HEK293 (cell line): ENCODE data around the gene RO60.

ENCODE experiments used
- CTCF ChIA-PET: fragments of 350-600 bp; formaldehyde crosslinking; extraction: SDS; loops from one replicate; lab custom pipeline; 2021; ENCODE audit warnings: antibody characterized with exemption; lab: Yijun Ruan, JAX
- POLR2A ChIA-PET: fragments of 300-600 bp; formaldehyde crosslinking; extraction: SDS; loops from one replicate; lab custom pipeline; 2020; ENCODE audit warnings: antibody characterized with exemption, inconsistent platforms; lab: Yijun Ruan, JAX
- H3K27ac ChIP-seq: fragments of 200-500 bp; sonication (Bioruptor generic); 2 replicates; pipeline ENCODE4 v1.5.1; 2014; ENCODE audit warnings: low read depth, low read length, control low read depth, inconsistent platforms; ENCODE audit errors: extremely low read depth
- H3K36me3 ChIP-seq, 2 experiments: fragments of 200-500 bp in 1 of 2; sonication (Bioruptor generic) in 1 of 2; 1 replicate in 1 of 2; 2 replicates in 1 of 2; pipeline ENCODE4 v1.5.1; 2014 to 2017; ENCODE audit warnings: inconsistent platforms in 2 of 2, low read length in 2 of 2; ENCODE audit not compliant: control insufficient read depth in 2 of 2, insufficient read depth in 1 of 2
- H3K4me1 ChIP-seq: fragments of 200-500 bp; sonication (Bioruptor generic); 2 replicates; pipeline ENCODE4 v1.5.1; 2014; ENCODE audit warnings: mild to moderate bottlenecking, low read length, inconsistent platforms; ENCODE audit not compliant: control insufficient read depth, insufficient read depth
- H3K4me3 ChIP-seq: 2 replicates; pipeline ENCODE4 v1.5.1; 2011; ENCODE audit warnings: low read depth, mild to moderate bottlenecking, control low read depth, low read length, moderate library complexity
- H3K9me3 ChIP-seq: fragments of 200-500 bp; sonication (Bioruptor generic); 2 replicates; pipeline ENCODE4 v1.5.1; 2014; ENCODE audit warnings: low read depth, low read length, inconsistent platforms; ENCODE audit not compliant: control insufficient read depth, insufficient read depth
- BCL11B ChIP-seq: fragments of 450-650 bp; formaldehyde crosslinking; IDR thresholded peaks from 2 replicates; pipeline ENCODE4 v1.5.1; 2016; ENCODE audit warnings: low read depth, missing biosample characterization, missing genetic modification characterization
- SCRT1 ChIP-seq: fragments of 450-650 bp; formaldehyde crosslinking; IDR thresholded peaks from 2 replicates; pipeline ENCODE4 v1.5.1; 2016; ENCODE audit warnings: missing biosample characterization, missing genetic modification characterization, borderline replicate concordance
- SCRT2 ChIP-seq: fragments of 450-650 bp; formaldehyde crosslinking; IDR thresholded peaks from 2 replicates; pipeline ENCODE4 v1.5.1; 2016; ENCODE audit warnings: missing biosample characterization, missing genetic modification characterization
- TRIM28 ChIP-seq: IDR thresholded peaks from 2 replicates; pipeline ENCODE4 v1.6.1; 2011; ENCODE audit warnings: low read length, control low read depth, borderline replicate concordance
- ZBTB20 ChIP-seq: fragments of 450-650 bp; formaldehyde crosslinking; IDR thresholded peaks from 2 replicates; pipeline ENCODE4 v1.5.1; 2016; ENCODE audit warnings: missing biosample characterization, missing genetic modification characterization
- ZFP37 ChIP-seq: fragments of 450-650 bp; formaldehyde crosslinking; IDR thresholded peaks from 2 replicates; pipeline ENCODE4 v1.5.1; 2016; ENCODE audit warnings: missing biosample characterization, missing genetic modification characterization
- ZFP69B ChIP-seq: fragments of 450-650 bp; formaldehyde crosslinking; IDR thresholded peaks from 2 replicates; pipeline ENCODE4 v1.5.1; 2016; ENCODE audit warnings: missing biosample characterization, missing genetic modification characterization
- ZNF133 ChIP-seq: fragments of 450-650 bp; formaldehyde crosslinking; IDR thresholded peaks from 2 replicates; pipeline ENCODE4 v1.5.1; 2016; ENCODE audit warnings: missing biosample characterization, missing genetic modification characterization
- ZNF157 ChIP-seq: fragments of 450-650 bp; formaldehyde crosslinking; IDR thresholded peaks from 2 replicates; pipeline ENCODE4 v1.5.1; 2016; ENCODE audit warnings: missing biosample characterization, missing genetic modification characterization
- ZNF433 ChIP-seq: fragments of 450-650 bp; formaldehyde crosslinking; IDR thresholded peaks from 2 replicates; pipeline ENCODE4 v1.5.1; 2016; ENCODE audit warnings: missing biosample characterization, missing genetic modification characterization, low read depth
- ZNF510 ChIP-seq: fragments of 450-650 bp; formaldehyde crosslinking; IDR thresholded peaks from 2 replicates; pipeline ENCODE4 v1.5.1; 2018; ENCODE audit warnings: mild to moderate bottlenecking, missing genetic modification characterization, missing biosample characterization; ENCODE audit not compliant: insufficient replicate concordance
- ZNF529 ChIP-seq: fragments of 450-650 bp; formaldehyde crosslinking; IDR thresholded peaks from 2 replicates; pipeline ENCODE4 v1.5.1; 2017; ENCODE audit warnings: missing genetic modification characterization, missing biosample characterization; ENCODE audit not compliant: insufficient replicate concordance
- ZNF624 ChIP-seq: fragments of 450-650 bp; formaldehyde crosslinking; IDR thresholded peaks from 2 replicates; pipeline ENCODE4 v1.5.1; 2017; ENCODE audit warnings: missing biosample characterization, missing genetic modification characterization
- ZNF777 ChIP-seq: fragments of 450-650 bp; formaldehyde crosslinking; IDR thresholded peaks from 2 replicates; pipeline ENCODE4 v1.5.1; 2017; ENCODE audit warnings: missing biosample characterization, missing genetic modification characterization, borderline replicate concordance
- TF ChIP-seq, protein P1 (sequence below): fragments of 450-650 bp; formaldehyde crosslinking; IDR thresholded peaks from 2 replicates; pipeline ENCODE4 v1.5.1; 2017; ENCODE audit warnings: missing biosample characterization, missing genetic modification characterization
- TF ChIP-seq, protein P2 (sequence below): fragments of 450-650 bp; formaldehyde crosslinking; IDR thresholded peaks from 2 replicates; pipeline ENCODE4 v1.5.1; 2016; ENCODE audit warnings: missing biosample characterization, missing genetic modification characterization
- TF ChIP-seq, protein P3 (sequence below): fragments of 450-650 bp; formaldehyde crosslinking; IDR thresholded peaks from 2 replicates; pipeline ENCODE4 v1.5.1; 2016; ENCODE audit warnings: missing biosample characterization, missing genetic modification characterization, borderline replicate concordance
- TF ChIP-seq, protein P4 (sequence below): fragments of 450-650 bp; formaldehyde crosslinking; conservative IDR thresholded peaks from 2 replicates; pipeline ENCODE4 v1.5.1; 2016; ENCODE audit warnings: low read depth, missing biosample characterization, missing genetic modification characterization
- TF ChIP-seq, protein P5 (sequence below): fragments of 450-650 bp; formaldehyde crosslinking; IDR thresholded peaks from 2 replicates; pipeline ENCODE4 v1.5.1; 2017; ENCODE audit warnings: missing biosample characterization, missing genetic modification characterization

Gene RO60

DNA sequence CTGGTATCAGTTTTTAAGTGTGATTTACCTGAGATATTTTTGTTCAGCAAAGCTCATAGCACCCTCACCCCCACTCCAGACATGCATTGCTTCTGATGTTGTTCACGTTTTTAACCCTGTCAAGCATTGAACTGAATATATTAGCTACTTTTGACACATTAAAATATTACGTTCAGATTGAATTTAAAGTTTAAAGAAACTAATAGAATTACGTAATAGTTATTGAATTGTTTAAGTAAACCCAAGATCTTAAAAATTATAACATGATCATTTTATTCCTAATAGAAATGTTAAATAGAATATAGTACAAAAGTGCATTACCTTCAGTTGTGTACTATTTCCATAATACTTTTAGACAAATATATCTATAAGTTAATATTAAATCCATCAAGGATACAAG, 26.9 kb downstream of the RO60 start (continued):
- no peak for TF ChIP-seq ZNF529 (tag by site-specific recombination)

DNA sequence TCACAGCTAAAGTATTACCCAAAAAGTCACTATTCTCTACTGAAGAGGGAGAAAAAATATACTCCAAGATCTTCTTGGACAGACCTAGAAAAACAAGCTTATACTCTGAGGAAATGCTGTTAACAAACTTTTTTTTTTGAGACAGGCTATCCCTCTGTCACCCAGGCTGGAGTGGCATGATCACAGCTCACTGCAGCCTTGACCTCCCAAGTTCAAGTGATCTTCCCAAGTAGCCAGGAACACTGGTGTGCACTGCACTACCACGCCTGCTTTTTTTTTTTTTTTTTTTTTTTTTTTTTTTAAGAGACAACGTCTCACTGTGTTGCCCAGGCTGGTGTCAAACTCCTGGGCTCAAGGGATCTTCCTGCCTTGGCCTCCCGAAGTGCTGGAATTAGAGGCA, 28.5 kb downstream of the RO60 start:
- peaks cover 14 to 32% of the 10 kb centered on the region in 2 experiments for H3K36me3 ChIP-seq
- H3K4me3 ChIP-seq: no peak overlapping the region
- no peaks in the 10 kb centered on the region for H3K4me1 ChIP-seq
- ChIA-PET POLR2A (interaction anchor here (0.6 kb wide), 1 partner anchor 30 kb away, joined by 4 read pairs; no protein-coding TSS in a partner anchor), CTCF (interaction anchor here (0.7 kb wide), 1 partner anchor 17 kb away, joined by 3 read pairs; no protein-coding TSS in a partner anchor)
- TF ChIP-seq, protein P1, sequence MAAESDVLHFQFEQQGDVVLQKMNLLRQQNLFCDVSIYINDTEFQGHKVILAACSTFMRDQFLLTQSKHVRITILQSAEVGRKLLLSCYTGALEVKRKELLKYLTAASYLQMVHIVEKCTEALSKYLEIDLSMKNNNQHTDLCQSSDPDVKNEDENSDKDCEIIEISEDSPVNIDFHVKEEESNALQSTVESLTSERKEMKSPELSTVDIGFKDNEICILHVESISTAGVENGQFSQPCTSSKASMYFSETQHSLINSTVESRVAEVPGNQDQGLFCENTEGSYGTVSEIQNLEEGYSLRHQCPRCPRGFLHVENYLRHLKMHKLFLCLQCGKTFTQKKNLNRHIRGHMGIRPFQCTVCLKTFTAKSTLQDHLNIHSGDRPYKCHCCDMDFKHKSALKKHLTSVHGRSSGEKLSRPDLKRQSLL (tag by site-specific recombination): no peak
- TF ChIP-seq ZNF133 (tag by site-specific recombination) (no peak), ZNF433 (tag by site-specific recombination) (no peak), ZNF777 (no peak), TRIM28 (no peak), ZFP37 (tag by site-specific recombination) (no peak), ZNF510 (no peak)
- TF ChIP-seq, protein P2, sequence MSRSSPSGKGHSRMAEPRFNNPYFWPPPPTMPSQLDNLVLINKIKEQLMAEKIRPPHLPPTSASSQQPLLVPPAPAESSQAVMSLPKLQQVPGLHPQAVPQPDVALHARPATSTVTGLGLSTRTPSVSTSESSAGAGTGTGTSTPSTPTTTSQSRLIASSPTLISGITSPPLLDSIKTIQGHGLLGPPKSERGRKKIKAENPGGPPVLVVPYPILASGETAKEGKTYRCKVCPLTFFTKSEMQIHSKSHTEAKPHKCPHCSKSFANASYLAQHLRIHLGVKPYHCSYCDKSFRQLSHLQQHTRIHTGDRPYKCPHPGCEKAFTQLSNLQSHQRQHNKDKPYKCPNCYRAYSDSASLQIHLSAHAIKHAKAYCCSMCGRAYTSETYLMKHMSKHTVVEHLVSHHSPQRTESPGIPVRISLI (tag by site-specific recombination): peak; percentile 89
- TF ChIP-seq, all 188 proteins: peak for 1
- no peaks in the 10 kb centered on the region for H3K9me3 ChIP-seq
- no peak overlapping the region for H3K27ac ChIP-seq

DNA sequence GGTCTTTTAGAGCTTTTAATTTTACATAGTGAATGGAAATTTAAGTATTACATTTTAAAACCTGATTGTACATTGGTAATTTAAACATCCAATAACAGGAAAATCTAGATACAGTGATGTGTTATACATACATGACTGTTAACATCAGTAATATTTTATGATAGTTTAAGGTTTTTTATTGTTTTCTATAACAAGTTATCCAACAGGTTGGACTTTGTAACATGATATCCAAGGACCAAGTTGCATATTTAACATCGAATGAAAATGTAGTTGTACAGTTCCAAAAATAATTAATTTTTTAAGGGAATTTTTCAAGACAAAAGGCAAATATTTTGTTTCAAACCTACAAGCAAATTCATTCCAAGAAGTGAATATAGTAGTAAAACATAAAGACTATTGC, 31.5 kb downstream of the RO60 start:
- peaks cover 8 to 20% of the 10 kb centered on the region in 2 experiments; a peak in 2 of 3 replicates for H3K36me3 ChIP-seq
- ChIA-PET CTCF (no interaction called here), POLR2A (no interaction called here)
- no peaks in the 10 kb centered on the region for H3K4me1 ChIP-seq
- no peak overlapping the region for H3K27ac ChIP-seq
- no peak overlapping the region for H3K4me3 ChIP-seq
- H3K9me3 ChIP-seq: no peaks in the 10 kb centered on the region
- TF ChIP-seq, protein P3, sequence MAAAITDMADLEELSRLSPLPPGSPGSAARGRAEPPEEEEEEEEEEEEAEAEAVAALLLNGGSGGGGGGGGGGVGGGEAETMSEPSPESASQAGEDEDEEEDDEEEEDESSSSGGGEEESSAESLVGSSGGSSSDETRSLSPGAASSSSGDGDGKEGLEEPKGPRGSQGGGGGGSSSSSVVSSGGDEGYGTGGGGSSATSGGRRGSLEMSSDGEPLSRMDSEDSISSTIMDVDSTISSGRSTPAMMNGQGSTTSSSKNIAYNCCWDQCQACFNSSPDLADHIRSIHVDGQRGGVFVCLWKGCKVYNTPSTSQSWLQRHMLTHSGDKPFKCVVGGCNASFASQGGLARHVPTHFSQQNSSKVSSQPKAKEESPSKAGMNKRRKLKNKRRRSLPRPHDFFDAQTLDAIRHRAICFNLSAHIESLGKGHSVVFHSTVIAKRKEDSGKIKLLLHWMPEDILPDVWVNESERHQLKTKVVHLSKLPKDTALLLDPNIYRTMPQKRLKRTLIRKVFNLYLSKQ (tag by site-specific recombination): no peak
- TF ChIP-seq ZFP69B (tag by site-specific recombination): no peak
- no peak for TF ChIP-seq ZNF624 (tag by site-specific recombination)
- no peak for TF ChIP-seq TRIM28
- peak; percentile 92 for TF ChIP-seq SCRT2
- TF ChIP-seq, protein P4, sequence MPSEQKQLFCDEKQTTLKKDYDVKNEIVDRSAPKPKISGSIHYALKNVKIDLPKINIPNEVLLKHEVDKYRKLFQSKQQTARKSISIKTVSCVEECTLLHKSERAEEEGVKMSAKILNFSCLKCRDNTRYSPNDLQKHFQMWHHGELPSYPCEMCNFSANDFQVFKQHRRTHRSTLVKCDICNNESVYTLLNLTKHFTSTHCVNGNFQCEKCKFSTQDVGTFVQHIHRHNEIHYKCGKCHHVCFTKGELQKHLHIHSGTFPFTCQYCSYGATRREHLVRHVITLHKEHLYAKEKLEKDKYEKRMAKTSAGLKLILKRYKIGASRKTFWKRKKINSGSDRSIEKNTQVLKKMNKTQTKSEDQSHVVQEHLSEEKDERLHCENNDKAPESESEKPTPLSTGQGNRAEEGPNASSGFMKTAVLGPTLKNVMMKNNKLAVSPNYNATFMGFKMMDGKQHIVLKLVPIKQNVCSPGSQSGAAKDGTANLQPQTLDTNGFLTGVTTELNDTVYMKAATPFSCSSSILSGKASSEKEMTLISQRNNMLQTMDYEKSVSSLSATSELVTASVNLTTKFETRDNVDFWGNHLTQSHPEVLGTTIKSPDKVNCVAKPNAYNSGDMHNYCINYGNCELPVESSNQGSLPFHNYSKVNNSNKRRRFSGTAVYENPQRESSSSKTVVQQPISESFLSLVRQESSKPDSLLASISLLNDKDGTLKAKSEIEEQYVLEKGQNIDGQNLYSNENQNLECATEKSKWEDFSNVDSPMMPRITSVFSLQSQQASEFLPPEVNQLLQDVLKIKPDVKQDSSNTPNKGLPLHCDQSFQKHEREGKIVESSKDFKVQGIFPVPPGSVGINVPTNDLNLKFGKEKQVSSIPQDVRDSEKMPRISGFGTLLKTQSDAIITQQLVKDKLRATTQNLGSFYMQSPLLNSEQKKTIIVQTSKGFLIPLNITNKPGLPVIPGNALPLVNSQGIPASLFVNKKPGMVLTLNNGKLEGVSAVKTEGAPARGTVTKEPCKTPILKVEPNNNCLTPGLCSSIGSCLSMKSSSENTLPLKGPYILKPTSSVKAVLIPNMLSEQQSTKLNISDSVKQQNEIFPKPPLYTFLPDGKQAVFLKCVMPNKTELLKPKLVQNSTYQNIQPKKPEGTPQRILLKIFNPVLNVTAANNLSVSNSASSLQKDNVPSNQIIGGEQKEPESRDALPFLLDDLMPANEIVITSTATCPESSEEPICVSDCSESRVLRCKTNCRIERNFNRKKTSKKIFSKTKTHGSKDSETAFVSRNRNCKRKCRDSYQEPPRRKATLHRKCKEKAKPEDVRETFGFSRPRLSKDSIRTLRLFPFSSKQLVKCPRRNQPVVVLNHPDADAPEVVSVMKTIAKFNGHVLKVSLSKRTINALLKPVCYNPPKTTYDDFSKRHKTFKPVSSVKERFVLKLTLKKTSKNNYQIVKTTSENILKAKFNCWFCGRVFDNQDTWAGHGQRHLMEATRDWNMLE: no peak
- TF ChIP-seq SCRT1 (tag by site-specific recombination): peak; percentile 86
- no peak for TF ChIP-seq ZBTB20 (tag by site-specific recombination)
- TF ChIP-seq BCL11B (tag by site-specific recombination): no peak
- no peak for TF ChIP-seq ZNF157 (tag by site-specific recombination)
- TF ChIP-seq, protein P5, sequence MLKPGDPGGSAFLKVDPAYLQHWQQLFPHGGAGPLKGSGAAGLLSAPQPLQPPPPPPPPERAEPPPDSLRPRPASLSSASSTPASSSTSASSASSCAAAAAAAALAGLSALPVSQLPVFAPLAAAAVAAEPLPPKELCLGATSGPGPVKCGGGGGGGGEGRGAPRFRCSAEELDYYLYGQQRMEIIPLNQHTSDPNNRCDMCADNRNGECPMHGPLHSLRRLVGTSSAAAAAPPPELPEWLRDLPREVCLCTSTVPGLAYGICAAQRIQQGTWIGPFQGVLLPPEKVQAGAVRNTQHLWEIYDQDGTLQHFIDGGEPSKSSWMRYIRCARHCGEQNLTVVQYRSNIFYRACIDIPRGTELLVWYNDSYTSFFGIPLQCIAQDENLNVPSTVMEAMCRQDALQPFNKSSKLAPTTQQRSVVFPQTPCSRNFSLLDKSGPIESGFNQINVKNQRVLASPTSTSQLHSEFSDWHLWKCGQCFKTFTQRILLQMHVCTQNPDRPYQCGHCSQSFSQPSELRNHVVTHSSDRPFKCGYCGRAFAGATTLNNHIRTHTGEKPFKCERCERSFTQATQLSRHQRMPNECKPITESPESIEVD (tag by site-specific recombination): peak; percentile 73
